Hypothalamus (tissue), 51 donors: ENCODE data around the gene NSUN2.
A peak's percentile ranks its signal among the peaks of the same experiment; 100 is the strongest.

Experiments
- DNase-seq, 51 donors: peaks; one replicate each; lab custom pipeline; 2025; lab: John Stamatoyannopoulos, UW

NSUN2 gene

GRCh38 chr5:6567835-6568234, 65.0 kb downstream of the NSUN2 start:
- DNase-seq: no peak

- DNase-seq: no peak
Measured at GRCh38 chr5:6567068-6567467, 65.8 kb downstream of the NSUN2 start.

GRCh38 chr5:6565492-6565891, 67.4 kb downstream of the NSUN2 start:
- DNase-seq: no peak

GRCh38 chr5:6557807-6558575, 74.9 kb downstream of the NSUN2 start:
- no peak for DNase-seq

GRCh38 chr5:6556802-6557102, 76.1 kb downstream of the NSUN2 start:
- DNase-seq: no peak

- peak in 12 of 51 donors; percentile 10 to 52 (median 32) for DNase-seq
Measured at GRCh38 chr5:6556089-6556801, 76.6 kb downstream of the NSUN2 start.

- no peak for DNase-seq
Measured at GRCh38 chr5:6554812-6555211, 78.0 kb downstream of the NSUN2 start.

- DNase-seq: no peak
Measured at GRCh38 chr5:6553972-6554371, 78.9 kb downstream of the NSUN2 start.

GRCh38 chr5:6552612-6553011, 80.2 kb downstream of the NSUN2 start:
- no peak for DNase-seq

- DNase-seq: no peak
Measured at GRCh38 chr5:6551955-6552313, 80.9 kb downstream of the NSUN2 start.

GRCh38 chr5:6551287-6551954, 81.4 kb downstream of the NSUN2 start:
- DNase-seq: no peak

- no peak for DNase-seq
Measured at GRCh38 chr5:6550628-6551027, 82.2 kb downstream of the NSUN2 start.
